ENCODE results near the gene C6orf132. TPM values are rescaled to one million over a fixed set of nuclear protein-coding genes. Genes with fewer than 3 reads are reported as not detected.

The C6orf132 gene
- total RNA-seq, 4 donors from 2014 or later = 0.22 to 4.7 (median 2.2) TPM

DNA sequence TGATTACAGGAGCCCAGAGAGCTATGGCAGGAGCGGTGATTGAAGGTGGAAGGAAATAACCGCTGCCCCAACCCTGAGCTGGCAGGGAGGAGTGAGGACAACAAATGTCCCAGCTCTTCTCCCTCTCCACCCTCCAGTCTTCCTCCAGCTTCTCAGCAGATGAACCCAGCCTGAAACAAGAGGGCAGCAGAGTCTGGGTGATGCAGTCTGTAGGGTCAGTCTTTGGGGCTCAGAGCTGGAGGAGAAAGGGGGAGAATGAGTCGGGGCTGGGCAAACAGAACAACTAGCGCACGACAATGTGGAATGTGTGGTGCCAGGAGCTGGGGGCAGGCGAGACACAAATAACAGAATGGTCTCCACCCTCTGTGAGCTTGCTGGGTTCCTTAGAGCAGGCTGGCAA is 26.2 kb upstream of the C6orf132 start:
- no peak for DNase-seq (ENCODE audit: low spot score in 2 of 2)
- no peak overlapping the region for H3K4me3 ChIP-seq
- TF ChIP-seq, protein P1, sequence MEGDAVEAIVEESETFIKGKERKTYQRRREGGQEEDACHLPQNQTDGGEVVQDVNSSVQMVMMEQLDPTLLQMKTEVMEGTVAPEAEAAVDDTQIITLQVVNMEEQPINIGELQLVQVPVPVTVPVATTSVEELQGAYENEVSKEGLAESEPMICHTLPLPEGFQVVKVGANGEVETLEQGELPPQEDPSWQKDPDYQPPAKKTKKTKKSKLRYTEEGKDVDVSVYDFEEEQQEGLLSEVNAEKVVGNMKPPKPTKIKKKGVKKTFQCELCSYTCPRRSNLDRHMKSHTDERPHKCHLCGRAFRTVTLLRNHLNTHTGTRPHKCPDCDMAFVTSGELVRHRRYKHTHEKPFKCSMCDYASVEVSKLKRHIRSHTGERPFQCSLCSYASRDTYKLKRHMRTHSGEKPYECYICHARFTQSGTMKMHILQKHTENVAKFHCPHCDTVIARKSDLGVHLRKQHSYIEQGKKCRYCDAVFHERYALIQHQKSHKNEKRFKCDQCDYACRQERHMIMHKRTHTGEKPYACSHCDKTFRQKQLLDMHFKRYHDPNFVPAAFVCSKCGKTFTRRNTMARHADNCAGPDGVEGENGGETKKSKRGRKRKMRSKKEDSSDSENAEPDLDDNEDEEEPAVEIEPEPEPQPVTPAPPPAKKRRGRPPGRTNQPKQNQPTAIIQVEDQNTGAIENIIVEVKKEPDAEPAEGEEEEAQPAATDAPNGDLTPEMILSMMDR (IDR thresholded peaks at IDR 0.05) = no peak
- TF ChIP-seq EP300 (IDR thresholded peaks at IDR 0.05) (no peak), POLR2A (IDR thresholded peaks at IDR 0.05) (no peak)
- no peaks in the 10 kb centered on the region for H3K27me3 ChIP-seq
- H3K36me3 ChIP-seq = no peaks in the 10 kb centered on the region
- no peaks in the 10 kb centered on the region for H3K9me3 ChIP-seq
- no peak overlapping the region for H3K27ac ChIP-seq
- WGBS, 2 donors = 64 to 70% methylated on average over 6 of the region's 6 CpGs
- peaks cover 0 to 3% (median 0%) of the 10 kb centered on the region in 4 donors for H3K4me1 ChIP-seq

DNA sequence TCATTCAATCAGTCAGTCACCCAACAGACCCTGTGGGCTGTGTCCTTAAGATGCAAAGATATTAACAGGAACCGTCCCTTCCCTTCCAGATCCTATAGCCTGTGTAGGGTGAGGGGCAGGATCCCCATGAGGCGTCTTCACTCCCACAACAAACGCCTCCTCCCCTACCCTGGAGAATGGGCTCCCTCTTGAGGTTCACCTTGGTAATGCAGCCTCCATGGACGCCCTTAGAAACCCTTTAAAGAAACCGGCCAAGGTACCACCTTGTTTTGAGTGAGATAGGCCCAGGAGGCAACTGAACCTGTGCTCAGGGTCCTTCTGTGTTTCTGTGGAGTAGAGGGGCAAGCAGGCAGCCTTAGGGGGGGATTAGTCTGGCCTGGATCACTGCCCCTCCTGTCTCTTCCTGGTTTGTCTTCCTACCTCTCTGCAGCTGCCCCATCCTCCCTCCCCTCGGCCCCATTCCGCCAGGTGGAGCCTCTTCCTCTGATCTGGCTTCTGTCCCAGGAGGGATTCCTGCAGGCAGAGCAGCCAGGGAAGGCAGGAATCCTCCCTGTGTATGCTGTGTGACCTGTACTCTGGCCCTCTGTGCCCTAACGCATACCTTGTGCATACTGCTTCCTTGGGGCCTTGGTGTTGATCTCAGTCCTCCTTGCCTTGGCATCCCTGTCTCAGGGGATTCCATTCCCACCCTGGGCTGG is 24.2 kb upstream of the C6orf132 start:
- peak; percentile 36 to 84 for DNase-seq (ENCODE audit: low spot score in 2 of 2)
- 14 to 20% methylated on average over 8 of the region's 8 CpGs for WGBS, 2 donors
- TF ChIP-seq POLR2A (IDR thresholded peaks at IDR 0.05) = no peak
- TF ChIP-seq, protein P1 (IDR thresholded peaks at IDR 0.05) = peak; percentile 84 to 93 (median 88)

DNA sequence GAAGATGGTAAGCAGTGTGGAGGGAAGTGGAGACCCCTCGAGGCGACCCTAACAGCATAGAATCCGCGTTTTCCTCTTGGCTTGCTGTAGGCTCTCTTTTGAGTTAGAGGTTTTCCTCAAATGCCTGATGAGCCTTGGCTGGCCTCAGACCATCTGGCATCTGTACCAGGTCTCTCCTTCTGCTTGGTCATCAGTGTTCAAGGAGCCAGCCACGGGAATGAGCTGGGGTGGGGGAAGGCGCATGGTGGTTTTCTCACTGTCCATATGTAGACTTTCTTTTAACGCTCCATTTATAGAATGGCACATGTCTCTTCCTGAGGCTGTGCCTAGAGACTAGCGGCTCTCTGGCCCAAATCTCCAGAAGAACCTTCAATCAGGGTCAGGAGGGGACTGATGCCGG is 22.6 kb upstream of the C6orf132 start:
- no peak overlapping the region for H3K4me3 ChIP-seq
- peaks cover 0 to 6% of the 10 kb centered on the region in 2 donors for H3K27me3 ChIP-seq
- DNase-seq (ENCODE audit: low spot score in 2 of 2) = no peak
- H3K36me3 ChIP-seq = no peaks in the 10 kb centered on the region
- no peak overlapping the region for H3K27ac ChIP-seq
- TF ChIP-seq POLR2A (IDR thresholded peaks at IDR 0.05) = no peak
- H3K4me1 ChIP-seq = peaks cover 0 to 3% (median 0%) of the 10 kb centered on the region in 4 donors
- H3K9me3 ChIP-seq = no peaks in the 10 kb centered on the region
- 69 to 75% methylated on average over 9 of the region's 9 CpGs for WGBS, 2 donors

More for the DNA sequence above, 24.2 kb upstream of the C6orf132 start:
- Histone ChIP-seq H3K9me3 (no peaks in the 10 kb centered on the region), H3K4me3 (no peak overlapping the region), H3K4me1 (peaks cover 0 to 3% (median 0%) of the 10 kb centered on the region in 4 donors), H3K27me3 (peaks cover 0 to 6% of the 10 kb centered on the region in 2 donors), H3K36me3 (no peaks in the 10 kb centered on the region), H3K27ac (no peak overlapping the region)

DNA sequence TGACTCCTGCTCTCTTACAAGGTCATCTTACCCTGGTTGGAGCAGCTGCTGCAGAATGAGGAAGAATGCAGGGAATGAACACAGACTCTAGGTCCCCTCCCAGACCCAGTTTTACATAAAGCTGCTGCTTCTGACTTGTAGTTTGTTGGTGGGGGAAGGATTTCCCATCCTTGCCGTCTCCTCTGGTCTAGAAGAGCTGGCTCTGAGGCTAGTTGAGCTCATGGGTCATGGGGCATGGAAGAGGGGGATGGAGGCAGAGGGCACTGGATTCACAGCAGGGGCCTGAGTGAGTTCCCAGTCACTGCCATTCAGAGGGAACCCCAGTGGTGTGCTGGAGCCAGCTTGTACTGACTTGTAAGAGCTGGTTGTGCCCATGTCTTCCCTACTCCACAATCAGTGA is 21.6 kb upstream of the C6orf132 start:
- H3K4me1 ChIP-seq = peaks cover 0 to 3% (median 0%) of the 10 kb centered on the region in 4 donors
- no peaks in the 10 kb centered on the region for H3K36me3 ChIP-seq
- no peak overlapping the region for H3K27ac ChIP-seq
- H3K27me3 ChIP-seq = peaks cover 0 to 6% of the 10 kb centered on the region in 2 donors
- WGBS, 2 donors = 6 to 20% methylated on average over 1 of the region's 1 CpG
- no peak for DNase-seq (ENCODE audit: low spot score in 2 of 2)
- no peak overlapping the region for H3K4me3 ChIP-seq
- no peaks in the 10 kb centered on the region for H3K9me3 ChIP-seq
- TF ChIP-seq POLR2A (IDR thresholded peaks at IDR 0.05) (no peak), EP300 (IDR thresholded peaks at IDR 0.05) (no peak)
- TF ChIP-seq, protein P1 (IDR thresholded peaks at IDR 0.05) = no peak

DNA sequence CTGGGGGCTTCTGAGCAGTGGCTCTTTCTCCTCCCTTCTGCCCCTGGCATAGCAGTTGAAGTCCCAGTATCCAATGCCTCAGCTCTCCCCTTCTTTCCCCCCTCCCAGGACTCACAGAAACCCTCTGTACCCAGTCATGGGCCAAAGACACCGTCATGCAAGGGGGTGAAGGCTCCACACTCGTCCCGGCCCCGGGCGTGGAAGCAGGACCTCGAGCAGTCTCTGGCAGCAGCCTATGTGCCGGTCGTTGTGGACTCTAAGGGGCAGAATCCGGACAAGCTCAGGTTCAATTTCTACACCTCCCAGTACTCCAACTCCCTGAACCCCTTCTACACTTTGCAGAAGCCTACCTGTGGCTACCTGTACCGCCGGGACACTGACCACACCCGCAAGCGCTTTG is 20.4 kb upstream of the C6orf132 start:
- no peak for DNase-seq (ENCODE audit: low spot score in 2 of 2)
- peaks cover 0 to 9% (median 0%) of the 10 kb centered on the region in 4 donors for H3K4me1 ChIP-seq
- no peaks in the 10 kb centered on the region for H3K9me3 ChIP-seq
- TF ChIP-seq, protein P1 (IDR thresholded peaks at IDR 0.05) = no peak
- TF ChIP-seq POLR2A (IDR thresholded peaks at IDR 0.05) (no peak), EP300 (IDR thresholded peaks at IDR 0.05) (no peak)
- H3K4me3 ChIP-seq = no peak overlapping the region
- no peak overlapping the region for H3K27ac ChIP-seq
- H3K27me3 ChIP-seq = peaks cover 0 to 6% of the 10 kb centered on the region in 2 donors
- WGBS, 2 donors = 80 to 82% methylated on average over 11 to 13 of the region's 13 CpGs
- no peaks in the 10 kb centered on the region for H3K36me3 ChIP-seq
